Measurements from ENCODE around the gene COL19A1.

COL19A1 gene

DNA sequence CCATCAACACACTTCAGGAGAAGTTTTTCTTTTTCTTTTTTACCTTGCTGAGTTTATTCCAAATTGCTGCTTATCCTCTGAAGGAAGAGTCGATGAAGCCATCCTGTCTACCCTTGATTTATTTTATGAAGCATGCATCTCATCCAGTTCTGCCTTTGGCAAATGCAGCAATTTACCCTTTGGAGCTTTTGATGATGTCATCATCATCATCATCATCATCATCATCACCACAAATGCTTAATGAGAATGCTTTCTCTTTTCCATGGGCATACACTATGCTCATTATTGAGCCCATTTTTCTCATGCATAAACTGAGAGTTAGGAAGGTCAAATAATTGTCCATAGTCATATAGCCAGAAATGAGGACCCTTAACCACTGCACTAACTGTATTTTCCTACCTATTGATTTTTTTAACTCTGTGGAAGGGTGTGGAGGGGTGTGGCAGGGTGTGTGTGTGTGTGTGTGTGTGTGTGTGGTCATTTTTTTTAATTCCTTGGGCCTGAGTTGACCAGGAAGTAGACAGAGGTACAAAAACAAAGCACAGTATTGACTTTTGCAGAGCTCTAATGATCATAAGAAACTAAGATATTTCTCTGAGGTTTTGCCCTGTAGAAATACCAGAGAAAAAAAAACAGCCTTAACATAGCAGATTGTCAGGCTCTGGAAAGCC lies 353.7 kb downstream of the COL19A1 start:
- H3K27me3 ChIP-seq (replicated peaks; ENCODE audit: control insufficient read depth, insufficient read depth, low read length, poor library complexity, severe bottlenecking): no peaks in the 10 kb centered on the region
- no peaks in the 10 kb centered on the region for H3K36me3 ChIP-seq (ENCODE audit: control insufficient read depth, insufficient read depth, low read length)
- H3K4me1 ChIP-seq (ENCODE audit: control insufficient read depth, insufficient read depth, low read length, poor library complexity, severe bottlenecking): no peaks in the 10 kb centered on the region
- H3K4me3 ChIP-seq (ENCODE audit: insufficient read depth, low read depth, low read length, poor library complexity, severe bottlenecking): no peak overlapping the region
- DNase-seq: no peak
- H3K9me3 ChIP-seq (ENCODE audit: control insufficient read depth, low read length): no peaks in the 10 kb centered on the region
- H3K27ac ChIP-seq (ENCODE audit: insufficient read depth, low read length, poor library complexity, severe bottlenecking): no peak overlapping the region

DNA sequence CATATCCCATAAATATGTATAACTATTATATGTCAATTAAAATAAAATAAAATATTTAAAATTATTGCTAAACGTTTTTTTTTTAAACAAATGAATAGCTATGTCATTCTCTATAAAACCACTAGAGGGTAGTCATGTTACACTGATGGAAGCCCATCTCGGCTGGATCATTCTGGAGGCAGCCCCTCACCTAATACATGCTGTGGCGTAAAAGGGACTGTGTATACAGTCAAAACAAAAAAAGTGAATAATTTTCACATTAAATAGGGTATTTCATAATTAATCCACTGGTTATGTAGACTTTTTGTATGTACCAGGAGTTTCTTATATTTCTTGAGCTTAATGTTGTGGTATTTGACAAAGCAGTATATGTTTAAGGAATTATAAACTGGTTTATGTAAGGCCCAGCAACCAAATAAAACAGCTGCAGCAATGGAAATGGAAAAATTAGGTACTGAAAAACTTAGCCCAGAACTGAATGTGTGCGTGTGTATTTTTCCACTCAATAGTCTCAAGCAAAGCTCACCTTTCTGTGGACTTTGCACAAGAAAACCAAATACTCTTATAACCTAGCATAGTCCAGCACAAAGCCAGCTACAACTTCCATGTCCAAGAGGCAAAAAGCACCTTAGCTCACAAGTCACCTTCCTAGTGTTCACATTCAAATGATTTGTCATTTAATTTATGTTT lies 354.8 kb downstream of the COL19A1 start:
- Histone ChIP-seq H3K4me1 (ENCODE audit: control insufficient read depth, insufficient read depth, low read length, poor library complexity, severe bottlenecking) (no peaks in the 10 kb centered on the region), H3K27ac (ENCODE audit: insufficient read depth, low read length, poor library complexity, severe bottlenecking) (no peak overlapping the region), H3K4me3 (ENCODE audit: insufficient read depth, low read depth, low read length, poor library complexity, severe bottlenecking) (no peak overlapping the region), H3K36me3 (ENCODE audit: control insufficient read depth, insufficient read depth, low read length) (no peaks in the 10 kb centered on the region), H3K27me3 (replicated peaks; ENCODE audit: control insufficient read depth, insufficient read depth, low read length, poor library complexity, severe bottlenecking) (no peaks in the 10 kb centered on the region), H3K9me3 (ENCODE audit: control insufficient read depth, low read length) (no peaks in the 10 kb centered on the region)
- no peak for DNase-seq

DNA sequence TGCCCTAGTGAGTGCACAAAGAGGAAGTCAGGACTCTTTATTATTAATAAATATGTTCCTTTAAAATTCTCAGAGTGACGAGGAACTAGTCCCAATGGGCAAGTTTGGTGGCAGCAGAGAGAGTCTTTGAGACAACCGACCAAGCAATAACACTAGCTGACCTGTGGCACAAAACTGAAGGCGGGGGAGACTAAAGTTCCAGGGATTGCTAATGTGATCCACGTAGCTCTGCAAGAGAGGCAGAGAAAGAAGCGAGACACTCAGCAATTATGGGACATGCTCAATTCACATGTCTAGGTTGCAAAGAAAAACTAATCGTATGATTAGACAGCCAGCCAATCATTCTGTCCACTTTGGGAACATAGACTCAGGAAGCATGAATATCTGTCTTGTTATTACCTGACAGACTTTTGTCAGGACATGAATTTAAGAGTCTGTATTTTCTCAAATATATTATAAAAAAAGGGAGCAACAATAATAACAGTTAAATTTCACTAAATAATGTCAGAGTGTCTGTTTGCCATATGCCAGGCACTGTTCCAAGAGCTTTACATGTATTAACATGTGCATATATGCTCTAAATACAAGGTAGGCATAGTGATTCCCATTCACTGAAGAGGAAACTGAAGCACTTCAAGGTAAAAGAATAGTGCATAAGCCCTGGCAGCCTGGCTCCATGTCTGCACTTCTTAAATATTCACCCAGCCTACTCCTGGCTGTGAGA lies 355.5 kb downstream of the COL19A1 start:
- Histone ChIP-seq H3K9me3 (ENCODE audit: control insufficient read depth, low read length) (no peaks in the 10 kb centered on the region), H3K27me3 (replicated peaks; ENCODE audit: control insufficient read depth, insufficient read depth, low read length, poor library complexity, severe bottlenecking) (no peaks in the 10 kb centered on the region), H3K27ac (ENCODE audit: insufficient read depth, low read length, poor library complexity, severe bottlenecking) (no peak overlapping the region), H3K4me3 (ENCODE audit: insufficient read depth, low read depth, low read length, poor library complexity, severe bottlenecking) (no peak overlapping the region), H3K4me1 (ENCODE audit: control insufficient read depth, insufficient read depth, low read length, poor library complexity, severe bottlenecking) (no peaks in the 10 kb centered on the region), H3K36me3 (ENCODE audit: control insufficient read depth, insufficient read depth, low read length) (no peaks in the 10 kb centered on the region)
- no peak for DNase-seq

DNA sequence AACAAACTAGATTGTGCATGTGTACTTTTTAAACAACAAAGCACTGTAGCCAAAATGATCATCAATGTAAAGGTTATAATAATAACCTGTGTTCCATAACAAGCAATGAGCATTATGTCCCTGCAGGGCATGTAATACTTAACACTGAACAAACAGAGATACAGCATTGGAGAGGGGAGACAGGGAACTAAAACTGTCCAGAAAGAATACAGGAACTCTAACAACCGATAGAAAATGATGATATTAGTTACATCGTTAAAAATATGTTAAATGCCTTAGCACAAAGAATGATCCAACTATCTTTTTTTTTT lies 356.0 kb downstream of the COL19A1 start:
- Histone ChIP-seq H3K27ac (ENCODE audit: insufficient read depth, low read length, poor library complexity, severe bottlenecking) (no peak overlapping the region), H3K4me3 (ENCODE audit: insufficient read depth, low read depth, low read length, poor library complexity, severe bottlenecking) (no peak overlapping the region), H3K9me3 (ENCODE audit: control insufficient read depth, low read length) (no peaks in the 10 kb centered on the region), H3K4me1 (ENCODE audit: control insufficient read depth, insufficient read depth, low read length, poor library complexity, severe bottlenecking) (no peaks in the 10 kb centered on the region), H3K27me3 (replicated peaks; ENCODE audit: control insufficient read depth, insufficient read depth, low read length, poor library complexity, severe bottlenecking) (no peaks in the 10 kb centered on the region), H3K36me3 (ENCODE audit: control insufficient read depth, insufficient read depth, low read length) (no peaks in the 10 kb centered on the region)
- no peak for DNase-seq

DNA sequence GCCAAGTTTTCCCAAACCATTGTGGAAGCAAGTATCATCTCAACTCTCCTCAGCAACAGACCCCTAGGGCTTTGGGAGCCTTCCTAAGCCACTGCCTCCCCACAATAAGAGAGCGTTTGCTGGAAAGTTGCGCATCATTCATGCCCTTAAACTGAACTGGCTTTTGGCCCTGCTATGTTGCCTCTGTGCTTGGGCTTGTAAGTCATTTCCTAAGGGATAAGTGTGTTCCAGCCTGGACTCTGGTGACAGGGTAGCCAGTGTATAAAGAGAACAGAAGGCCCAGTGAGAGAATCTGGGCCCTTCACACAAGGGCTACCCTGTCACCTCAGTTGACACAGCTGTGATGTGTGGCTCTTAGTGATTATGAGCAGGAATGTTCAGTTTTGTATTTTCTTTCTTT lies 358.7 kb downstream of the COL19A1 start:
- no peak overlapping the region for H3K27ac ChIP-seq (ENCODE audit: insufficient read depth, low read length, poor library complexity, severe bottlenecking)
- no peaks in the 10 kb centered on the region for H3K9me3 ChIP-seq (ENCODE audit: control insufficient read depth, low read length)
- DNase-seq: no peak
- no peak overlapping the region for H3K4me3 ChIP-seq (ENCODE audit: insufficient read depth, low read depth, low read length, poor library complexity, severe bottlenecking)
- no peaks in the 10 kb centered on the region for H3K36me3 ChIP-seq (ENCODE audit: control insufficient read depth, insufficient read depth, low read length)
- no peaks in the 10 kb centered on the region for H3K4me1 ChIP-seq (ENCODE audit: control insufficient read depth, insufficient read depth, low read length, poor library complexity, severe bottlenecking)
- H3K27me3 ChIP-seq (replicated peaks; ENCODE audit: control insufficient read depth, insufficient read depth, low read length, poor library complexity, severe bottlenecking): no peaks in the 10 kb centered on the region

DNA sequence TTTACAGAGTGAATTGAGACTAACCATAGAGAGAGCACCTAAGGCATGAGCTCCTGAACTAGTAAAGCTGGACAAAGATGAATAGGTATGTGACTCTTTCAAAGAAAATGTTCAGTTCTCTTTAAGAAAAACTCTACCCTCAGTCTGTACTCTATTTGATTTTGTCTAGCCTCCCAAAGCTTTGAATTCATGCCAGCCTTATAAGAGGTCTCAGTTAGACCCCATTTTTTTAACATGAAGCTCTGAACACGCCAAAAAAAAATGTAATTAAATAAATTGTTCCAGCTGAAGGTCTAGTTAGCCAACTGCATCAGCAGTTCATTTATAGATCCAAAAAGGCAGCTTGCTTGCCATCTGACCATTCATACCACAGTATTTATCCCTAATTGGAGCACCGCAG lies 365.0 kb downstream of the COL19A1 start:
- Histone ChIP-seq H3K4me1 (ENCODE audit: control insufficient read depth, insufficient read depth, low read length, poor library complexity, severe bottlenecking) (no peaks in the 10 kb centered on the region), H3K36me3 (ENCODE audit: control insufficient read depth, insufficient read depth, low read length) (no peaks in the 10 kb centered on the region), H3K27ac (ENCODE audit: insufficient read depth, low read length, poor library complexity, severe bottlenecking) (no peak overlapping the region), H3K4me3 (ENCODE audit: insufficient read depth, low read depth, low read length, poor library complexity, severe bottlenecking) (no peak overlapping the region), H3K9me3 (ENCODE audit: control insufficient read depth, low read length) (no peaks in the 10 kb centered on the region), H3K27me3 (replicated peaks; ENCODE audit: control insufficient read depth, insufficient read depth, low read length, poor library complexity, severe bottlenecking) (no peaks in the 10 kb centered on the region)
- no peak for DNase-seq

DNA sequence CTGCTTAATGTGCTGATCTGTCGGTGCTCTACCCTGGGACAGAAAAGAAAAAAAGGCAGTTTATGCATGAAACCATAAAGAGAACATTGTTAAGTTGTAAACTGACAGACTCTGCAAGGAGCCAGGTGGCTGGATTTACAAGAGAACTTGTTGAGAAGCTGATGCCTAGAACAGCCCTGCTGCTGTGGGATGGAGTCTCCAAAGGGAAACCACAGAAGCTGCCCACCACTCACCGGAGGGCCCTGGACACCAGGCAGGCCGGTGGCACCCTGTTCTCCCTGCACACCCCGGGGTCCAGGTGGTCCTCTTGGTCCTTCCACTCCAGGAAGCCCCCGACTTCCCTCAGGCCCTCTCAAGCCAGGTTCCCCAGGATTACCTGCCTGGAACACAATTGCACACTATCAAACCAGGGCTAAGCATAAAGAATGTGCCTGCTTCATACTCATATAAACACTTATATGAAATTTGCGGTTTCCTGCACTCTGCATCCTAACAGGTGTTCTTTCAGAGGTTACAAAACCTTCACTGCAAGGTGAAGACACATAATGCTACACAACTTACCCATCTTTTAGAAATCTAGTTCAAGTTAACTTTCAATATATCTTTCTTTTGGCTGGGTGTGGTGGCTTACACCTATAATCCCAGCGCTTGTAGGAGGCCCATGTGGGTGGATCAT lies 368.3 kb downstream of the COL19A1 start:
- Histone ChIP-seq H3K9me3 (ENCODE audit: control insufficient read depth, low read length) (no peaks in the 10 kb centered on the region), H3K36me3 (ENCODE audit: control insufficient read depth, insufficient read depth, low read length) (no peaks in the 10 kb centered on the region), H3K27ac (ENCODE audit: insufficient read depth, low read length, poor library complexity, severe bottlenecking) (no peak overlapping the region), H3K27me3 (replicated peaks; ENCODE audit: control insufficient read depth, insufficient read depth, low read length, poor library complexity, severe bottlenecking) (no peaks in the 10 kb centered on the region), H3K4me3 (ENCODE audit: insufficient read depth, low read depth, low read length, poor library complexity, severe bottlenecking) (no peak overlapping the region), H3K4me1 (ENCODE audit: control insufficient read depth, insufficient read depth, low read length, poor library complexity, severe bottlenecking) (no peaks in the 10 kb centered on the region)
- DNase-seq: no peak

DNA sequence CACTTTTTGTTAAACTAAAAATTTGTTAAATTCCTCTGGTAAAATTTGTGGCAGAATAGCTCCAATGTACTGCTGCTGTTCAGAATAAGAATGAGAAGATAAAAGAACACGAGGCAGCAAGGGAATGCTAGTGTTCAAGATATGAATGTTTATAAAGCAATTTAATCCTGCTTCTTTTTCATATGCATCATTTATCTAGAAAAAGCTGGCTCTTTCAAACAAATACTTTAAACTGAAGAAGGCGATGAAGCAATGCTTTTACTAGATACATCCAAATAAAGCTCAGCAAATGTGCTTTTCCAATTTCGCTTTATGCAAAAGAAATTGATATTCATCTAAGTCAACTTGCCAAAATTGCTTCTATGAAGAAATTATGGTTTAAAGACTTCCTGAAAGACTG lies 370.0 kb downstream of the COL19A1 start:
- H3K4me3 ChIP-seq (ENCODE audit: insufficient read depth, low read depth, low read length, poor library complexity, severe bottlenecking): no peak overlapping the region
- H3K27ac ChIP-seq (ENCODE audit: insufficient read depth, low read length, poor library complexity, severe bottlenecking): no peak overlapping the region
- H3K9me3 ChIP-seq (ENCODE audit: control insufficient read depth, low read length): no peaks in the 10 kb centered on the region
- no peaks in the 10 kb centered on the region for H3K4me1 ChIP-seq (ENCODE audit: control insufficient read depth, insufficient read depth, low read length, poor library complexity, severe bottlenecking)
- no peak for DNase-seq
- H3K27me3 ChIP-seq (replicated peaks; ENCODE audit: control insufficient read depth, insufficient read depth, low read length, poor library complexity, severe bottlenecking): no peaks in the 10 kb centered on the region
- H3K36me3 ChIP-seq (ENCODE audit: control insufficient read depth, insufficient read depth, low read length): no peaks in the 10 kb centered on the region

DNA sequence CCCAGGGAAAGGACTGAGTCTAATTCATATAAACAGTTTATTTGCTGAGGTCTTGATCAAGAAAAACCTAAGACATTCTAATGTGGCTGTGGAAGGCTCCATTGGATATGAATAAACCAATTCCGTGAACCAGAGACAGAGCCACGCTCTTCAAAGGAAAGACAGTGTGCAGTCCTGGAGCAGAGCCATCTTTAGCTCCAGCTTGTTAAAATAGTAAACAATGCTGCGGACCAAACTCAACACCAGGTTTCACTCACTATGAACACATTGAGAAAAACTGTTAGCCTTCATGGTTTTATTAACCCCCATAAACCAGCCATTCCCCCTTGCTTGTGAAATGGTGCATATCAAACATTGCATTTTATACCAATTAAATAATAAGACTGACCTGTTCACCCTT lies 374.7 kb downstream of the COL19A1 start:
- Histone ChIP-seq H3K9me3 (ENCODE audit: control insufficient read depth, low read length) (no peaks in the 10 kb centered on the region), H3K36me3 (ENCODE audit: control insufficient read depth, insufficient read depth, low read length) (no peaks in the 10 kb centered on the region)

DNA sequence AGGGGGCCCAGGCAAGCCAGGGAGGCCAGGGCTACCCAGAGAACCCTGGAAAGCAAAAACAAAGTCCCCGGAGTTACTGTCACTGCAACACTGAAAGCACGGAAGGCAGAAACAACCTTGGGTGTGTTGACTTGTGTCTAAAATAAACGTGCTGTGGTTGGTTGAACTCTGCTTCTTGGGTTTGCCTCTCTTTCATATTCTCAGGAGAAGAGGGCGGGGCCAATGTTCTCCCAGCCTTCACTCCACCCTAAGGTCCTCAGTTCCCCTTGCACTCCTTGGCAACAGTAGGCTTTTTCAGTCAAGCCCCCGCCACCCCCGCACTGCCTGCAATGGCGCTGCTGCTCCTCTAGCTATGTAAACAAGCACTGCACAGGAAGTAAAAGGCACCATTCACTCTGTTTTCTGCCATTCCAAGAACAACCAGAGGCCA lies 375.6 kb downstream of the COL19A1 start:
- Histone ChIP-seq H3K27ac (ENCODE audit: insufficient read depth, low read length, poor library complexity, severe bottlenecking) (no peak overlapping the region), H3K27me3 (replicated peaks; ENCODE audit: control insufficient read depth, insufficient read depth, low read length, poor library complexity, severe bottlenecking) (no peaks in the 10 kb centered on the region), H3K4me3 (ENCODE audit: insufficient read depth, low read depth, low read length, poor library complexity, severe bottlenecking) (no peak overlapping the region), H3K9me3 (ENCODE audit: control insufficient read depth, low read length) (no peaks in the 10 kb centered on the region), H3K4me1 (ENCODE audit: control insufficient read depth, insufficient read depth, low read length, poor library complexity, severe bottlenecking) (no peaks in the 10 kb centered on the region), H3K36me3 (ENCODE audit: control insufficient read depth, insufficient read depth, low read length) (no peaks in the 10 kb centered on the region)
- DNase-seq: no peak

More for the DNA sequence above, 374.7 kb downstream of the COL19A1 start:
- Histone ChIP-seq H3K27ac (ENCODE audit: insufficient read depth, low read length, poor library complexity, severe bottlenecking) (no peak overlapping the region), H3K4me1 (ENCODE audit: control insufficient read depth, insufficient read depth, low read length, poor library complexity, severe bottlenecking) (no peaks in the 10 kb centered on the region), H3K27me3 (replicated peaks; ENCODE audit: control insufficient read depth, insufficient read depth, low read length, poor library complexity, severe bottlenecking) (no peaks in the 10 kb centered on the region), H3K4me3 (ENCODE audit: insufficient read depth, low read depth, low read length, poor library complexity, severe bottlenecking) (no peak overlapping the region)
- no peak for DNase-seq
